ENCODE measurements around the gene PPIB.

PPIB gene

GRCh38 chr15:64162869-64163658, at the start of gene PPIB:
Gene PPIB (minus strand): TSS chr15:64163022. CDS start chr15:64162986, 36 bp downstream.
- DNase-seq, result peak; percentile 94

GRCh38 chr15:64211696-64212095, 48.9 kb upstream of the PPIB start:
- DNase-seq, result no peak

GRCh38 chr15:64210371-64210770, 47.5 kb upstream of the PPIB start:
- no peak for DNase-seq

GRCh38 chr15:64209680-64210334, 47.0 kb upstream of the PPIB start:
- DNase-seq, result peak; percentile 2

GRCh38 chr15:64205202-64205601, 42.4 kb upstream of the PPIB start:
- DNase-seq, result no peak

GRCh38 chr15:64197425-64197824, 34.6 kb upstream of the PPIB start:
- DNase-seq, result no peak

- DNase-seq, result no peak
These were observed 31.1 kb upstream of the PPIB start for GRCh38 chr15:64193971-64194370.

- DNase-seq, result no peak
These were observed 29.4 kb upstream of the PPIB start for GRCh38 chr15:64191971-64192830.

GRCh38 chr15:64187396-64188191, 24.8 kb upstream of the PPIB start:
- DNase-seq, result no peak

- no peak for DNase-seq
These were observed 22.5 kb upstream of the PPIB start for GRCh38 chr15:64185146-64185911.

- no peak for DNase-seq
These were observed 20.1 kb upstream of the PPIB start for GRCh38 chr15:64182859-64183370.

GRCh38 chr15:64180235-64180824, 17.5 kb upstream of the PPIB start:
- DNase-seq, result no peak

GRCh38 chr15:64166102-64166890, 3.5 kb upstream of the PPIB start:
- DNase-seq, result no peak

GRCh38 chr15:64164436-64164835, 1.6 kb upstream of the PPIB start:
- DNase-seq, result no peak

- peak; percentile 33 for DNase-seq
These were observed 989 bp upstream of the PPIB start for GRCh38 chr15:64163659-64164362.

- peak; percentile 47 for DNase-seq
These were observed 349 bp downstream of the PPIB start for GRCh38 chr15:64162478-64162868.

- no peak for DNase-seq
These were observed 939 bp downstream of the PPIB start for GRCh38 chr15:64161688-64162477.

GRCh38 chr15:64158363-64159134, 4.3 kb downstream of the PPIB start:
- DNase-seq, result no peak
